PC-3 (cell line): ENCODE measurements around the gene NOP14. TPM values are rescaled to one million over a fixed set of nuclear protein-coding genes. Genes with fewer than 3 reads are reported as not detected.

ENCODE experiments used
- ATAC-seq: fragments of 200-7000 bp; cut with Tn5 transposase; 2 replicates; pipeline ENCODE4 v1.9.1; 2020; ENCODE audit warnings: mild to moderate bottlenecking, moderate library complexity
- BruUV-seq: library from RNA; stranded (reverse); fragments of 400-500 nt; replicated peaks from 2 replicates; lab custom pipeline; 2021; lab: Mats Ljungman, UMichigan
- CTCF ChIA-PET: fragments of 300-600 bp; sonication (Branson Sonifier 250); formaldehyde crosslinking; loops from one replicate; lab custom pipeline; 2022; ENCODE audit warnings: antibody characterized with exemption; lab: Charles Lee
- POLR2A ChIA-PET: fragments of 300-600 bp; sonication (Branson Sonifier 250); formaldehyde crosslinking; loops from one replicate; lab custom pipeline; 2022; ENCODE audit warnings: antibody characterized with exemption; ENCODE audit not compliant: unreplicated experiment; lab: Charles Lee
- DNase-seq: peaks from one replicate; pipeline ENCODE4 v3.0.0-alpha.2; 2015
- H2AFZ ChIP-seq: fragments of 300-600 bp; sonication (generic); 2 replicates; pipeline ENCODE4 v1.6.0; 2016; ENCODE audit warnings: antibody characterized with exemption, low read length
- H3F3A ChIP-seq: fragments of 300-600 bp; sonication (generic); one replicate; pipeline ENCODE4 v1.6.0; 2017; ENCODE audit warnings: antibody characterized with exemption, low read length, control low read depth, mild to moderate bottlenecking; ENCODE audit not compliant: unreplicated experiment
- H3K27ac ChIP-seq: fragments of 300-600 bp; sonication (generic); 2 replicates; pipeline ENCODE4 v1.5.1; 2016; ENCODE audit warnings: mild to moderate bottlenecking, low read length
- H3K27me3 ChIP-seq: fragments of 300-600 bp; sonication (generic); 2 replicates; pipeline ENCODE4 v1.6.1; 2016; ENCODE audit warnings: low read length, mixed read lengths
- H3K36me3 ChIP-seq: fragments of 300-600 bp; sonication (generic); 2 replicates; pipeline ENCODE4 v1.6.1; 2016; ENCODE audit warnings: low read depth, mixed run types, low read length, mixed read lengths
- H3K4me1 ChIP-seq: fragments of 300-600 bp; sonication (generic); 2 replicates; pipeline ENCODE4 v1.5.1; 2016; ENCODE audit warnings: low read length; ENCODE audit not compliant: insufficient read depth
- H3K4me2 ChIP-seq: fragments of 300-600 bp; sonication (generic); 2 replicates; pipeline ENCODE4 v1.6.0; 2016; ENCODE audit warnings: low read length
- H3K4me3 ChIP-seq: fragments of 300-600 bp; sonication (generic); 2 replicates; pipeline ENCODE4 v1.5.1; 2016; ENCODE audit warnings: mild to moderate bottlenecking, low read length, mixed read lengths
- H3K79me2 ChIP-seq: fragments of 300-600 bp; sonication (generic); 2 replicates; pipeline ENCODE4 v1.6.1; 2017; ENCODE audit warnings: low read length, mixed read lengths
- H3K9ac ChIP-seq: fragments of 300-600 bp; sonication (generic); 2 replicates; pipeline ENCODE4 v1.6.0; 2016; ENCODE audit warnings: mild to moderate bottlenecking, low read length
- H3K9me2 ChIP-seq: fragments of 300-600 bp; sonication (generic); replicated peaks from 2 replicates; pipeline ENCODE4 v1.6.1; 2016; ENCODE audit warnings: mixed run types, low read length, mixed read lengths
- H3K9me3 ChIP-seq: fragments of 300-600 bp; sonication (generic); 2 replicates; pipeline ENCODE4 v1.6.1; 2016; ENCODE audit warnings: low read length, mixed read lengths
- H4K20me1 ChIP-seq: fragments of 300-600 bp; sonication (generic); 2 replicates; pipeline ENCODE4 v1.6.1; 2016; ENCODE audit warnings: low read length, mixed read lengths
- EZH2 ChIP-seq: fragments of 300-600 bp; sonication (generic); IDR thresholded peaks from one replicate; pipeline ENCODE4 v1.6.1; 2017; ENCODE audit warnings: antibody characterized with exemption, mild to moderate bottlenecking, low read length; ENCODE audit not compliant: unreplicated experiment
- EZH2phosphoT487 ChIP-seq: fragments of 300-600 bp; sonication (generic); IDR thresholded peaks from 2 replicates; pipeline ENCODE4 v1.6.1; 2018; ENCODE audit warnings: mild to moderate bottlenecking, antibody characterized with exemption, low read length, borderline replicate concordance
- intact Hi-C: fragments of 100-400 bp; cut with micrococcal nuclease; formaldehyde crosslinking; loops from 2 replicates; pipeline ENCODE4 v1.9.0; 2023
- total RNA-seq: library from RNA; depleted of rRNA; stranded (reverse); fragments of >200 nt; gene quantifications from 2 replicates; pipeline ENCODE4 v1.2.3, GENCODE V29; 2014
- TF ChIP-seq, protein P1 (sequence below): fragments of 300-600 bp; sonication (generic); conservative IDR thresholded peaks from 2 replicates; pipeline ENCODE4 v1.5.1; 2017; ENCODE audit warnings: antibody characterized with exemption, low read depth, mild to moderate bottlenecking, low read length

NOP14 gene
- total RNA-seq, 1 experiment from 2014 or later, result 26.0 TPM

DNA sequence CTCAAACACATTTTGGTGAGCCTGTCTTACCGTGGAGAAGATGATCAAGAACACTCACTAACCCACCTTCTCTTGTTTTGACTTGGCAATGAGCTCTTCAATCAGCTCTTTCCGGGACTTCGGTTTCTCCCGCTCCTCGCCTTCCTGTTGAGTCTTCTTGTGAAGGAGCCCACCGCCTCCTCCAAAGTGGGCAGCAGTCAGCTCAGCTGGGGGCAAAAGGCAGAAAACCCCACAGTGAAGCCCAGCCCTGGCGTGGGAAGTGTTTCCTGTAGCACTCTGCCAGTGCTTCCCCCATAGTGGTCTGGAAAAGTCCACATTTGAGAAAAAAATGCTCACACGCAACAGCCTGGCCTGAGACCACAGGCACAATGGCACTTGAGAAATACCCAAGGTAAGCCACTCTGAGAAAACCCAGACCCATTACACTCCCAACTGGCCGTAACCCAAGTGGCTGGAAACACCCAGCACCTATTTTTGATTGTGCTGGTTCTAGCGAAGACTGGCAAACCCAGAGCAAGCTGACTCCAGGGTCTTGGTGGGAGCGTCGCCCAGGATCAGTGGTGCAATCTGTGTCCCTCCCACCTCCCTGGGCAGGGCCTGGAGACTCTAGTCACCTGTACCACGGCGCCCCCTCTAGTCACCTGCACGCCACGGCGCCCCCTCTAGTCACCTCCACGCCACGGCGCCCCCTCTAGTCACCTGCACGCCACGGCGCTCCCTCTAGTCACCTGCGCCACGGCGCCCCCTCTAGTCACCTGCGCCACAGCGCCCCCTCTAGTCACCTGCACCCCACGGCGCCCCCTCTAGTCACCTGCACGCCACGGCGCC is 8.6 kb downstream of the NOP14 start:
- intact Hi-C loops, result no loop called here
- no TSS peak for BruUV-seq
- Histone ChIP-seq H3K4me3 (no peak overlapping the region), H3K79me2 (peaks cover 37% of the 10 kb centered on the region), H3K9me2 (no peaks in the 10 kb centered on the region), H3K36me3 (peaks cover 43% of the 10 kb centered on the region), H3K27ac (no peak overlapping the region), H3K9ac (no peak overlapping the region), H2AFZ (no peak overlapping the region), H4K20me1 (0 out of 2 replicates have a peak, but pooled peaks cover 8% of the 10 kb centered on the region), H3K4me1 (no peaks in the 10 kb centered on the region), H3K27me3 (no peaks in the 10 kb centered on the region), H3K4me2 (no peak overlapping the region), H3K9me3 (no peaks in the 10 kb centered on the region), H3F3A (no peaks in the 10 kb centered on the region)
- DNase-seq, result no peak
- CTCF ChIA-PET, result no interaction called here
- TF ChIP-seq EZH2 (no peak), EZH2phosphoT487 (no peak)
- POLR2A ChIA-PET, result interaction anchor here (0.8 kb wide), 1 partner anchor 8 kb away, joined by 3 read pairs; no protein-coding TSS in a partner anchor
- ATAC-seq, result no peak

DNA sequence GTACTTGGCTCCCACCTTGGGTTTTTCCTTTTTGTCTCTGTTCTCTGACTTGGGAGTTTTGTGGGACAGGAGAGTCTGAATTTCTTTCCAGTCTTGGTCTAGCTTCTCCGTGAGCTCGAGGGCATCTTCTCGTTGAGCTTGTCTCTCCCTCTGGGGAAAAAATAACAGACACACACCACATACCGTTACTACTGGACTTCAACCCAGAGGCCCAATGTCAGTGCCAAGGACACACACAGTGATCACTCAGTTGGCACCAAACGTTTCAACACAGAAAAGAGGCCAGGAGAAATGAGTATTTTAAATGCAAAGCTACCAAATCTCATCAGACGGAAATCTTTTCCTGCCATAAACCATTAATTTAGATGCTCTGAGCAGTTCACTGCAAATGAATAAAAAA is 9.7 kb downstream of the NOP14 start:
- Histone ChIP-seq H3K4me1 (no peaks in the 10 kb centered on the region), H4K20me1 (0 out of 2 replicates have a peak, but pooled peaks cover 8% of the 10 kb centered on the region), H3K9me3 (no peaks in the 10 kb centered on the region), H3K4me2 (no peak overlapping the region), H2AFZ (no peak overlapping the region), H3F3A (no peaks in the 10 kb centered on the region), H3K9me2 (no peaks in the 10 kb centered on the region), H3K27me3 (no peaks in the 10 kb centered on the region), H3K79me2 (peaks cover 26% of the 10 kb centered on the region), H3K27ac (no peak overlapping the region), H3K36me3 (peaks cover 45% of the 10 kb centered on the region), H3K9ac (no peak overlapping the region), H3K4me3 (no peak overlapping the region)
- CTCF ChIA-PET, result no interaction called here
- BruUV-seq, result no TSS peak
- POLR2A ChIA-PET, result no interaction called here
- no peak for ATAC-seq
- DNase-seq, result no peak
- intact Hi-C loops, result no loop called here
- TF ChIP-seq EZH2 (no peak), EZH2phosphoT487 (no peak)
- TF ChIP-seq, protein P1, sequence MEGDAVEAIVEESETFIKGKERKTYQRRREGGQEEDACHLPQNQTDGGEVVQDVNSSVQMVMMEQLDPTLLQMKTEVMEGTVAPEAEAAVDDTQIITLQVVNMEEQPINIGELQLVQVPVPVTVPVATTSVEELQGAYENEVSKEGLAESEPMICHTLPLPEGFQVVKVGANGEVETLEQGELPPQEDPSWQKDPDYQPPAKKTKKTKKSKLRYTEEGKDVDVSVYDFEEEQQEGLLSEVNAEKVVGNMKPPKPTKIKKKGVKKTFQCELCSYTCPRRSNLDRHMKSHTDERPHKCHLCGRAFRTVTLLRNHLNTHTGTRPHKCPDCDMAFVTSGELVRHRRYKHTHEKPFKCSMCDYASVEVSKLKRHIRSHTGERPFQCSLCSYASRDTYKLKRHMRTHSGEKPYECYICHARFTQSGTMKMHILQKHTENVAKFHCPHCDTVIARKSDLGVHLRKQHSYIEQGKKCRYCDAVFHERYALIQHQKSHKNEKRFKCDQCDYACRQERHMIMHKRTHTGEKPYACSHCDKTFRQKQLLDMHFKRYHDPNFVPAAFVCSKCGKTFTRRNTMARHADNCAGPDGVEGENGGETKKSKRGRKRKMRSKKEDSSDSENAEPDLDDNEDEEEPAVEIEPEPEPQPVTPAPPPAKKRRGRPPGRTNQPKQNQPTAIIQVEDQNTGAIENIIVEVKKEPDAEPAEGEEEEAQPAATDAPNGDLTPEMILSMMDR, result no peak

GRCh38 chr4:2950221-2950989 is 12.8 kb downstream of the NOP14 start:
- Histone ChIP-seq H3K9me2 (no peaks in the 10 kb centered on the region), H4K20me1 (no peaks in the 10 kb centered on the region)
- POLR2A ChIA-PET, result no interaction called here

More at GRCh38 chr4:2950221-2950989, 12.8 kb downstream of the NOP14 start:
- no peak overlapping the region for H2AFZ ChIP-seq
- H3K27ac ChIP-seq, result no peak overlapping the region
- ATAC-seq (no peak), DNase-seq (no peak)
- no peaks in the 10 kb centered on the region for H3K4me1 ChIP-seq
- H3K27me3 ChIP-seq, result no peaks in the 10 kb centered on the region
- peaks cover 42% of the 10 kb centered on the region for H3K36me3 ChIP-seq
- no peak overlapping the region for H3K4me2 ChIP-seq
- H3K4me3 ChIP-seq, result no peak overlapping the region
- H3K9me3 ChIP-seq, result no peaks in the 10 kb centered on the region
- no peaks in the 10 kb centered on the region for H3K79me2 ChIP-seq
- no peaks in the 10 kb centered on the region for H3F3A ChIP-seq
- no peak overlapping the region for H3K9ac ChIP-seq
- TF ChIP-seq EZH2phosphoT487 (no peak), EZH2 (no peak)
- TF ChIP-seq, protein P1, result no peak
- CTCF ChIA-PET, result no interaction called here
- no TSS peak for BruUV-seq
- intact Hi-C loops, result no loop called here
